Bronchial smooth muscle cell (primary cell): ENCODE measurements around the gene RAET1G. TPM values are rescaled to one million over a fixed set of nuclear protein-coding genes. Genes with fewer than 3 reads are reported as not detected.

ENCODE experiments used
- total RNA-seq: library from RNA; depleted of rRNA; stranded (reverse); fragments of >200 nt; gene quantifications from 2 replicates; pipeline ENCODE4 v1.2.1, GENCODE V29; 2014

RAET1G gene
- total RNA-seq, result 6.1 and 10.5 TPM in 2 replicates

GRCh38 chr6:149922642-149923326 is at the start of gene RAET1G:
Gene RAET1G (minus strand): TSS chr6:149923121. CDS start chr6:149923010, 111 bp downstream.

GRCh38 chr6:149963462-149964307 is 40.8 kb upstream of the RAET1G start, which contains the start of gene ULBP1:
Gene ULBP1 (plus strand): TSS chr6:149963943. CDS start chr6:149964050, 107 bp downstream.

GRCh38 chr6:149941583-149942460 is 18.9 kb upstream of the RAET1G start, which contains the start of gene ULBP2:
Gene ULBP2 (plus strand): TSS chr6:149942014. CDS start chr6:149942073, 59 bp downstream.

GRCh38 chr6:149897855-149898744 is 24.8 kb downstream of the RAET1G start, which contains the start of gene RAET1E:
Gene RAET1E (minus strand): TSS chr6:149898113. CDS start chr6:149890901, 7,212 bp downstream.

Other genes with a start within 250 kb of the RAET1G start
- 3.9 and 4.9 TPM in 2 replicates for gene LATS1, start 205.0 kb downstream of the RAET1G start, total RNA-seq
- gene NUP43, start 176.6 kb downstream of the RAET1G start, total RNA-seq, result 12.0 and 14.5 TPM in 2 replicates
- gene PCMT1, start 173.4 kb downstream of the RAET1G start, total RNA-seq, result 75.0 and 92.0 TPM in 2 replicates
- gene LRP11, start 58.8 kb downstream of the RAET1G start, total RNA-seq, result 62.1 and 76.1 TPM in 2 replicates
- 1.1 and 1.4 TPM in 2 replicates for gene RAET1E, start 25.0 kb downstream of the RAET1G start, total RNA-seq
- 1.9 and 2.9 TPM in 2 replicates for gene ULBP2, start 18.9 kb upstream of the RAET1G start, total RNA-seq
- gene ULBP1, start 40.8 kb upstream of the RAET1G start, total RNA-seq, result 0.32 TPM in 1 of 2 replicates, not detected in the other
- not detected in 2 replicates for gene RAET1L, start 102.4 kb upstream of the RAET1G start, total RNA-seq
- gene ULBP3, start 146.0 kb upstream of the RAET1G start, total RNA-seq, result 8.4 and 9.5 TPM in 2 replicates
- 0.17 and 0.95 TPM in 2 replicates for gene PPP1R14C, start 219.9 kb upstream of the RAET1G start, total RNA-seq